BJ (cell line): Measurements from ENCODE around the gene AIPL1. TPM values are rescaled to one million over a fixed set of nuclear protein-coding genes. Genes with fewer than 3 reads are reported as not detected.

Experiments used
- CTCF ChIA-PET: fragments of 350-600 bp; formaldehyde crosslinking; extraction: SDS; loops from one replicate; lab custom pipeline; 2021; ENCODE audit warnings: antibody characterized with exemption, inconsistent platforms; lab: Yijun Ruan, JAX
- POLR2A ChIA-PET: fragments of 300-600 bp; sonication (Branson Sonifier 250); formaldehyde crosslinking; extraction: SDS; loops from one replicate; lab custom pipeline; 2021; ENCODE audit warnings: antibody characterized with exemption; lab: Charles Lee
- DNase-seq: peaks from one replicate; pipeline ENCODE4 v3.0.0-alpha.2; 2011; ENCODE audit warnings: low read depth
- H3K27me3 ChIP-seq: 2 replicates; pipeline ENCODE4 v1.6.0; 2011; ENCODE audit warnings: low read length; ENCODE audit not compliant: control insufficient read depth, insufficient read depth
- H3K36me3 ChIP-seq: 2 replicates; pipeline ENCODE4 v1.5.1; 2011; ENCODE audit warnings: low read length; ENCODE audit not compliant: control insufficient read depth, insufficient read depth
- H3K4me3 ChIP-seq: 2 replicates; pipeline ENCODE4 v1.5.1; 2011; ENCODE audit warnings: low read depth, mild to moderate bottlenecking, control low read depth, low read length
- CTCF ChIP-seq: IDR thresholded peaks from 2 replicates; pipeline ENCODE4 v1.5.1; 2011; ENCODE audit warnings: low read depth, mild to moderate bottlenecking, control low read depth, inconsistent platforms, low read length, moderate library complexity; ENCODE audit not compliant: insufficient read depth
- polyA plus RNA-seq: library from polyadenylated mRNA; depleted of rRNA; stranded (reverse); fragments of >200 nt; gene quantifications from 2 replicates; pipeline ENCODE4 v1.2.3, GENCODE V29; 2011

Gene AIPL1
- polyA plus RNA-seq, 1 experiment, result not detected

- no peak for TF ChIP-seq CTCF
- Histone ChIP-seq H3K27me3 (no peaks in the 10 kb centered on the region), H3K4me3 (no peak overlapping the region), H3K36me3 (no peaks in the 10 kb centered on the region; the same call in 1 of the 2 replicates)
- ChIA-PET POLR2A (no interaction called here), CTCF (interaction anchor here (1.7 kb wide), 1 partner anchor 24 kb away, joined by 7 read pairs; no protein-coding TSS in a partner anchor)
- no peak for DNase-seq
These were observed 14.4 kb upstream of the AIPL1 start for GRCh38 chr17:6449307-6449706.

GRCh38 chr17:6448473-6448872 is 13.6 kb upstream of the AIPL1 start:
- no peaks in the 10 kb centered on the region for H3K27me3 ChIP-seq
- ChIA-PET POLR2A (interaction anchor here (0.7 kb wide), 1 partner anchor 194 kb away, joined by 5 read pairs; no protein-coding TSS in a partner anchor), CTCF (interaction anchor here (0.9 to 1.3 kb wide), 3 partner anchors 13 to 24 kb away, joined by 3 to 8 read pairs (median 3); partner anchors contain the start of gene AIPL1)
- no peak for DNase-seq
- no peak for TF ChIP-seq CTCF
- no peak overlapping the region for H3K4me3 ChIP-seq
- no peaks in the 10 kb centered on the region; the same call in 1 of the 2 replicates for H3K36me3 ChIP-seq

- CTCF ChIA-PET, result interaction anchor here (1.3 to 1.9 kb wide), 2 partner anchors 10 to 25 kb away, joined by 4 to 5 read pairs; no protein-coding TSS in a partner anchor
- TF ChIP-seq CTCF, result no peak
- no peaks in the 10 kb centered on the region; the same call in 1 of the 2 replicates for H3K36me3 ChIP-seq
- no peak overlapping the region for H3K4me3 ChIP-seq
- no peak for DNase-seq
- no peaks in the 10 kb centered on the region for H3K27me3 ChIP-seq
- POLR2A ChIA-PET, result no interaction called here
These were observed 11.7 kb upstream of the AIPL1 start for GRCh38 chr17:6446516-6447100.

- peak overlapping the region; percentile 75 for H3K4me3 ChIP-seq
- no peak for TF ChIP-seq CTCF
- no peaks in the 10 kb centered on the region; the same call in 1 of the 2 replicates for H3K36me3 ChIP-seq
- no peak for DNase-seq
- no peaks in the 10 kb centered on the region for H3K27me3 ChIP-seq
- ChIA-PET CTCF (interaction anchor here (0.6 to 2.1 kb wide), 3 partner anchors 8 to 16 kb away, joined by 3 to 9 read pairs (median 5); partner anchors contain the start of gene AIPL1), POLR2A (interaction anchor here (0.5 kb wide), 1 partner anchor 502 kb away, joined by 38 read pairs; no protein-coding TSS in a partner anchor)
These were observed 9.8 kb upstream of the AIPL1 start for GRCh38 chr17:6444571-6445335.
